GM12878 (cell line): ENCODE measurements around the gene BFSP2.

ENCODE experiments used
- CTCF ChIP-seq, 3 experiments: IDR thresholded peaks in 2 of 3; conservative IDR thresholded peaks in 1 of 3; 2 replicates each; pipeline ENCODE4 v1.5.1; 2011; ENCODE audit warnings: low read depth in 3 of 3, low read length in 3 of 3, mild to moderate bottlenecking in 3 of 3, control low read depth in 2 of 3, moderate library complexity in 2 of 3, inconsistent platforms in 1 of 3, mixed read lengths in 1 of 3; ENCODE audit not compliant: control insufficient read depth in 2 of 3, insufficient read depth in 1 of 3; ENCODE audit errors: extremely low read depth in 1 of 3
- EZH2 ChIP-seq: IDR thresholded peaks from 2 replicates; pipeline ENCODE4 v1.6.1; 2012; ENCODE audit warnings: low read depth, mild to moderate bottlenecking, control low read depth, inconsistent platforms, low read length, borderline replicate concordance; ENCODE audit not compliant: control insufficient read depth
- HCFC1 ChIP-seq: fragments of 150-350 bp; IDR thresholded peaks from 2 replicates; pipeline ENCODE4 v1.6.1; 2014; ENCODE audit warnings: low read length
- JUND ChIP-seq: IDR thresholded peaks from 2 replicates; pipeline ENCODE4 v1.6.1; 2012; ENCODE audit warnings: low read depth, mild to moderate bottlenecking, low read length, improper control_type of control experiment, moderate library complexity
- NFYB ChIP-seq: IDR thresholded peaks from 2 replicates; pipeline ENCODE4 v1.6.1; 2011; ENCODE audit warnings: low read depth, mild to moderate bottlenecking, low read length, improper control_type of control experiment, moderate library complexity; ENCODE audit not compliant: insufficient read depth
- POLR2A ChIP-seq: IDR thresholded peaks from 2 replicates; pipeline ENCODE4 v1.6.1; 2011; ENCODE audit warnings: low read depth, mild to moderate bottlenecking, low read length
- POLR2AphosphoS5 ChIP-seq: IDR thresholded peaks from 2 replicates; pipeline ENCODE4 v1.6.1; 2011; ENCODE audit warnings: mild to moderate bottlenecking, low read length, inconsistent platforms

DNA sequence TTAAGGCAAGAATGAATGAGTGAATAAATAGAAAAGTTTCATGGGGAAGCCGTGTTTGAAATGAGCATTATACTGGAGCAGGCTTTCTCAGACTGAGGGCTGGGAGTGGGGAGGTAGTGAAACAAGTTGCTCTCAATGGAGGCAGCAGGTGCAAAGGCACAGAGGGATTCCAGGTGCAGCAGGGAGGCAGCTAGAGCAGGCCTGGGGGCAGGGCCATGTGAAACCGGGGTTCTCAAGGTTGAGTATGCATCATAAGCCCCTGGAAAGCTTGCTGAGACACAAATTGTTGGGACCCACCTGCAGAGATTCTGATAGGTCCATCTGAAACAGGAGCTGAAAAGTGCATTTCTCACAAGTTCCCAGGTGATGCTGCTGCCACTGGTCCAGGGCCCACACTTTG lies 45.3 kb downstream of the BFSP2 start:
- TF ChIP-seq POLR2AphosphoS5 (no peak), POLR2A (no peak), CTCF (IDR thresholded peaks at IDR 0.05 in 2 of 3, conservative IDR thresholded peaks at IDR 0.05 in 1 of 3; ENCODE audit: control insufficient read depth in 2 of 3, extremely low read depth in 1 of 3, insufficient read depth in 1 of 3, low read depth in 3 of 3, low read length in 3 of 3) (no peak), HCFC1 (no peak), EZH2 (no peak), JUND (no peak), NFYB (no peak)
